Neuronal stem cell (in vitro differentiated cells): Measurements from ENCODE around the gene ZNF488.

Source experiments
- DNase-seq: peaks from one replicate; pipeline ENCODE4 v3.0.0-alpha.2; 2013; ENCODE audit warnings: low spot score
- H2AFZ ChIP-seq: one replicate; pipeline ENCODE4 v1.6.1; 2013; ENCODE audit warnings: mild to moderate bottlenecking, low read length, inconsistent platforms
- H2AK5ac ChIP-seq: 2 replicates; pipeline ENCODE4 v1.6.1; 2013; ENCODE audit warnings: low read depth, mild to moderate bottlenecking, inconsistent platforms, low read length, moderate library complexity, mixed read lengths
- H2BK120ac ChIP-seq: 2 replicates; pipeline ENCODE4 v1.6.1; 2013; ENCODE audit warnings: low read depth, mild to moderate bottlenecking, inconsistent platforms, low read length, moderate library complexity, mixed read lengths
- H2BK12ac ChIP-seq: one replicate; pipeline ENCODE4 v1.6.1; 2013; ENCODE audit warnings: low read length, inconsistent platforms
- H2BK15ac ChIP-seq: 2 replicates; pipeline ENCODE4 v1.6.1; 2013; ENCODE audit warnings: mild to moderate bottlenecking, low read length, inconsistent platforms, mixed read lengths
- H2BK5ac ChIP-seq: one replicate; pipeline ENCODE4 v1.6.1; 2013; ENCODE audit warnings: inconsistent platforms, mild to moderate bottlenecking, low read length, moderate library complexity
- H3K14ac ChIP-seq: one replicate; pipeline ENCODE4 v1.6.1; 2013; ENCODE audit warnings: low read length, inconsistent platforms
- H3K18ac ChIP-seq: 2 replicates; pipeline ENCODE4 v1.6.1; 2013; ENCODE audit warnings: low read length, inconsistent platforms
- H3K23ac ChIP-seq: 2 replicates; pipeline ENCODE4 v1.6.1; 2013; ENCODE audit warnings: low read depth, mild to moderate bottlenecking, mixed read lengths, low read length, inconsistent platforms; ENCODE audit not compliant: poor library complexity
- H3K27ac ChIP-seq: replicated peaks from 3 replicates; pipeline ENCODE4 v1.5.1; 2013; ENCODE audit warnings: low read length, inconsistent platforms
- H3K27me3 ChIP-seq, 3 experiments: 2 replicates each; pipeline ENCODE4 v1.6.1; 2013; ENCODE audit warnings: low read length in 3 of 3, mild to moderate bottlenecking in 2 of 3, inconsistent platforms in 1 of 3, low read depth in 1 of 3, mixed read lengths in 1 of 3, moderate library complexity in 1 of 3; ENCODE audit not compliant: control insufficient read depth in 3 of 3, insufficient read depth in 3 of 3
- H3K36me3 ChIP-seq, 2 donors: replicated peaks in 1 of 2; 2 replicates each; pipeline ENCODE4 v1.6.1; 2013; ENCODE audit warnings: low read length in 2 of 2; ENCODE audit not compliant: control insufficient read depth in 2 of 2, insufficient read depth in 2 of 2
- H3K4ac ChIP-seq: 2 replicates; pipeline ENCODE4 v1.6.1; 2013; ENCODE audit warnings: inconsistent platforms, mild to moderate bottlenecking, low read length, moderate library complexity
- H3K4me1 ChIP-seq, 2 donors: 1 replicate in 1 of 2; 2 replicates in 1 of 2; pipeline ENCODE4 v1.6.1; 2013; ENCODE audit warnings: low read length in 2 of 2, low read depth in 1 of 2; ENCODE audit not compliant: control insufficient read depth in 2 of 2, insufficient read depth in 1 of 2
- H3K4me2 ChIP-seq: one replicate; pipeline ENCODE4 v1.6.1; 2013; ENCODE audit warnings: mild to moderate bottlenecking, low read length, inconsistent platforms; ENCODE audit not compliant: insufficient read depth, poor library complexity, severe bottlenecking
- H3K4me3 ChIP-seq, 2 donors: 2 replicates each; pipeline ENCODE4 v1.5.1; 2013; ENCODE audit warnings: low read length in 2 of 2, mild to moderate bottlenecking in 2 of 2, inconsistent platforms in 1 of 2, moderate library complexity in 1 of 2
- H3K79me1 ChIP-seq: one replicate; pipeline ENCODE4 v1.6.1; 2013; ENCODE audit warnings: low read depth, mild to moderate bottlenecking, inconsistent platforms, low read length, moderate library complexity
- H3K9ac ChIP-seq: one replicate; pipeline ENCODE4 v1.6.1; 2013; ENCODE audit warnings: mild to moderate bottlenecking, low read depth, low read length, inconsistent platforms; ENCODE audit not compliant: poor library complexity
- H3K9me3 ChIP-seq, 2 donors: replicated peaks in 1 of 2; 2 replicates each; pipeline versions ENCODE3 to v1.6.1; 2013; ENCODE audit warnings: low read length in 2 of 2, mild to moderate bottlenecking in 2 of 2, inconsistent platforms in 1 of 2, low read depth in 1 of 2, mixed read lengths in 1 of 2, moderate library complexity in 1 of 2; ENCODE audit not compliant: control insufficient read depth in 2 of 2, insufficient read depth in 1 of 2
- H4K8ac ChIP-seq: one replicate; pipeline ENCODE4 v1.6.1; 2013; ENCODE audit warnings: low read depth, mild to moderate bottlenecking, inconsistent platforms, low read length, moderate library complexity
- H4K91ac ChIP-seq: one replicate; pipeline ENCODE4 v1.6.1; 2013; ENCODE audit warnings: low read length, low read depth, mild to moderate bottlenecking, inconsistent platforms; ENCODE audit not compliant: poor library complexity
- WGBS, 2 donors: extraction: QIAGEN DNeasy Blood & Tissue Kit; methylation state at CpG; one replicate each; pipeline ENCODE4 v1.1.7; 2013; ENCODE audit warnings: missing lambda C conversion rate in 2 of 2, mixed read lengths in 1 of 2; ENCODE audit not compliant: insufficient read length in 2 of 2, insufficient replicate concordance in 1 of 2; ENCODE audit errors: extremely low coverage in 2 of 2; 5-methylcytosine and 5-hydroxymethylcytosine counted together

Gene ZNF488

GRCh38 chr10:47316131-47316530, 68.0 kb downstream of the ZNF488 start:
- Histone ChIP-seq H2AFZ (no peak overlapping the region), H3K4me1 (peaks cover 0 to 4% of the 10 kb centered on the region in 2 donors), H3K27me3 (no peaks in the 10 kb centered on the region), H3K4me2 (no peak overlapping the region), H2BK5ac (no peak overlapping the region), H2BK15ac (no peak overlapping the region), H4K8ac (no peak overlapping the region), H3K27ac (no peak overlapping the region), H2BK12ac (no peak overlapping the region), H3K14ac (no peak overlapping the region), H3K79me1 (no peaks in the 10 kb centered on the region), H3K36me3 (no peaks in the 10 kb centered on the region), H3K9me3 (no peaks in the 10 kb centered on the region), H3K4ac (no peak overlapping the region), H3K18ac (no peak overlapping the region), H3K9ac (no peak overlapping the region), H2BK120ac (no peak overlapping the region), H3K4me3 (no peak overlapping the region), H3K23ac (no peak overlapping the region), H2AK5ac (no peak overlapping the region), H4K91ac (no peak overlapping the region)
- WGBS, 2 donors = no CpG with 5 or more reads among the region's 5 CpGs
- DNase-seq = no peak
